ENCODE measurements around the gene MRM3. TPM values are rescaled to one million over a fixed set of nuclear protein-coding genes. Genes with fewer than 3 reads are reported as not detected.

The MRM3 gene
- total and polyA plus RNA-seq, 2 of the 4 experiments (the other 2 are of a cell fraction), result 9.0 to 15.2 TPM

GRCh38 chr17:760371-760770 lies 21.8 kb upstream of the MRM3 start:
- TF ChIP-seq MAFK (IDR thresholded peaks at IDR 0.05; ENCODE audit: low read depth, low read length) (no peak), USF2 (IDR thresholded peaks at IDR 0.05; ENCODE audit: low read depth, low read length) (no peak), POLR2A (IDR thresholded peaks at IDR 0.05; ENCODE audit: low read depth, low read length) (no peak), RCOR1 (IDR thresholded peaks at IDR 0.05; ENCODE audit: insufficient replicate concordance, low read length) (no peak)
- H3K4me1 ChIP-seq (ENCODE audit: control insufficient read depth, insufficient read depth, low read length), result no peaks in the 10 kb centered on the region
- H3K18ac ChIP-seq (ENCODE audit: low read depth, low read length), result no peak overlapping the region
- H2BK15ac ChIP-seq (ENCODE audit: low read depth, low read length), result no peak overlapping the region
- no peaks in the 10 kb centered on the region for H3K9me3 ChIP-seq (ENCODE audit: control insufficient read depth, insufficient read depth, low read length)
- no peak overlapping the region for H4K91ac ChIP-seq (ENCODE audit: insufficient read depth, low read depth, low read length)
- no peak overlapping the region for H3K9ac ChIP-seq (ENCODE audit: low read depth, low read length)
- no peak overlapping the region for H3K23ac ChIP-seq (ENCODE audit: low read depth, low read length)
- H2BK120ac ChIP-seq (ENCODE audit: low read depth, low read length), result no peak overlapping the region
- H3K4me2 ChIP-seq (ENCODE audit: low read depth, low read length), result no peak overlapping the region
- no peak overlapping the region for H4K8ac ChIP-seq (ENCODE audit: low read depth in 2 of 2, low read length in 2 of 2)
- CTCF ChIA-PET, result no interaction called here
- POLR2A ChIA-PET (ENCODE audit: unreplicated experiment), result no interaction called here
- H2BK5ac ChIP-seq (ENCODE audit: low read depth, low read length, poor library complexity, severe bottlenecking), result no peak overlapping the region
- H3K27me3 ChIP-seq (ENCODE audit: control insufficient read depth, insufficient read depth, low read length), result no peaks in the 10 kb centered on the region
- H4K20me1 ChIP-seq (ENCODE audit: insufficient read depth, low read length), result no peaks in the 10 kb centered on the region
- ATAC-seq (ENCODE audit: low read depth) (no peak), DNase-seq (no peak)
- no TSS peak for BruUV-seq (replicated peaks)
- H3K36me3 ChIP-seq (ENCODE audit: control insufficient read depth, insufficient read depth, low read length), result peaks cover 46% of the 10 kb centered on the region
- no peak overlapping the region for H3K4ac ChIP-seq (ENCODE audit: low read depth, low read length)
- no peak overlapping the region for H3K27ac ChIP-seq (ENCODE audit: insufficient read depth, low read length)
- H2BK20ac ChIP-seq (ENCODE audit: low read depth, low read length), result no peak overlapping the region
- in situ Hi-C loops (cut with MboI; ENCODE audit: low sequenced_read_pairs), result no loop called here
- no peaks in the 10 kb centered on the region for H3K9me1 ChIP-seq (ENCODE audit: insufficient read depth, low read length)
- no peak overlapping the region for H3K4me3 ChIP-seq (ENCODE audit: insufficient read depth, low read depth, low read length)
- H4K5ac ChIP-seq (ENCODE audit: low read depth, low read length), result no peak overlapping the region
- no peak overlapping the region for H2AK9ac ChIP-seq (replicated peaks; ENCODE audit: low read depth, low read length, poor library complexity)
- intact Hi-C loops (cut with micrococcal nuclease), result no loop called here
- H2AFZ ChIP-seq (replicated peaks; ENCODE audit: low read length, poor library complexity), result no peak overlapping the region
- H3K79me1 ChIP-seq (ENCODE audit: low read depth in 1 of 2, low read length in 2 of 2), result peaks cover 0 to 3% of the 10 kb centered on the region in 2 experiments; a peak in 2 of 4 replicates
- no peak overlapping the region for H2AK5ac ChIP-seq (ENCODE audit: low read depth, low read length)
- WGBS, 2 experiments (ENCODE audit: extremely low coverage in 2 of 2, insufficient read length in 1 of 2), result 93% methylated on average over 6 of the region's 9 CpGs; no CpG with 5 or more reads in 1 of the 2 experiments
- dilution Hi-C loops (cut with HindIII; ENCODE audit: low sequenced_read_pairs, unreplicated experiment), result no loop called here
- no peak overlapping the region for H3K14ac ChIP-seq (replicated peaks; ENCODE audit: low read depth, low read length)
- H3K56ac ChIP-seq (ENCODE audit: extremely low read depth, insufficient read depth, low read length), result no peak overlapping the region

All from IMR-90 (cell line).